Measurements from ENCODE around the gene MTM1. TPM values are rescaled to one million over a fixed set of nuclear protein-coding genes. Genes with fewer than 3 reads are reported as not detected.

The MTM1 gene
- total RNA-seq, 1 donor from 2014 or later, result 17.3 TPM

DNA sequence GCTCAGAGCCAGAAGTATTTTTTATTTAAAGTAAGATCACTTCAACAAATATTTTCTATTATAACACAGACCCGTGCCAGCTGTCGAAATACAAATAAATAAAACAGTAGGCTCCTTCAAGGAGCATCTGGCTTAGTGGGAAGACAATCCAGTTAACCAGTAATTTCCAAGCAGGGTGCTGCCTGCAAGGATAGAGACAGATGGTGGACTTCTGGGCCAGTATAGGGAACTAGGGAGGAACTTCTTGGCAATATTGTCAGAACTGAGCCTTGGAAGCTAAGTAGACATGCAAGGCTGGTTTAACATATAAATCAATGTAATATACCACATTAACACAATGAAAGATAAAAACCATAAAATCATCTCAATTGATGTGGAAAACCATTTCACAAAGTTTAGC, 107.8 kb downstream of the MTM1 start:
- no peak for DNase-seq

DNA sequence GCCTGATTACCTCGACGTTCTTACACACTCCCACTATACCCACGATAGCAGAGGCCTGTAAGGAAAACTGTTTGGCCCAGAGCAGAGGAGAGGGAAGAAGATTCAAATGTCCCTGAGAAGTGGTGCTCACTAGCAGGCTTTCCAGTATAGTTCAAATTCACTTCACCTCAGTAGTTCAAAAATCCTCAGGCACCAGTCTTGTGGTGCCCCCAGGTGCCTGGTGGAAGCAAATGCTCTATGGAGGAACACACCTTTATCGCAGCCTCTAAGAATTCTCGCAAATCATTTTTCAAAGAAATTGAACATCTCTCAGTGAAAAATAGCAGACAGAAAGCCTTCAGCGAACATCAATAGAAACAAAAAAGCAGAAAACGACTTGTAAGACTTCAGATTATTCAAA, 112.6 kb downstream of the MTM1 start:
- DNase-seq, result no peak

DNA sequence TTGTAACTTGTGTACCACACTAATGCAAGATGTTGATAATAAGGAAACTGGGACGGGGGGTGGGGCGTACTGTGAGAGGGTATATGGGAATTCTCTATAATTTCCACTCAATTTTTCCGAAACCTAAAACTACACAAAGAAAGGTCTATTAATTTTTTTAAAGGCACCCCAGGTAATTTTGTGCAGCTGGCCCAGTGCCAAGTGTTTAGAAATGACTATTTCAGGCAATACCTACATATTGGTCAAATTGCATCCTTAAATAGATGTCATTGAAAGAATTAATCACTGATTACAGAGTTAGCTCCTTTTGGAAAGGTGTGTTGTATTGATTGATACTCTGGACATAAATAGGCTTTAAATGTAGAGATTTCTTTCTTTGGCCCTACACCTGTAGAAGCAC, 114.7 kb downstream of the MTM1 start:
- DNase-seq, result no peak

DNA sequence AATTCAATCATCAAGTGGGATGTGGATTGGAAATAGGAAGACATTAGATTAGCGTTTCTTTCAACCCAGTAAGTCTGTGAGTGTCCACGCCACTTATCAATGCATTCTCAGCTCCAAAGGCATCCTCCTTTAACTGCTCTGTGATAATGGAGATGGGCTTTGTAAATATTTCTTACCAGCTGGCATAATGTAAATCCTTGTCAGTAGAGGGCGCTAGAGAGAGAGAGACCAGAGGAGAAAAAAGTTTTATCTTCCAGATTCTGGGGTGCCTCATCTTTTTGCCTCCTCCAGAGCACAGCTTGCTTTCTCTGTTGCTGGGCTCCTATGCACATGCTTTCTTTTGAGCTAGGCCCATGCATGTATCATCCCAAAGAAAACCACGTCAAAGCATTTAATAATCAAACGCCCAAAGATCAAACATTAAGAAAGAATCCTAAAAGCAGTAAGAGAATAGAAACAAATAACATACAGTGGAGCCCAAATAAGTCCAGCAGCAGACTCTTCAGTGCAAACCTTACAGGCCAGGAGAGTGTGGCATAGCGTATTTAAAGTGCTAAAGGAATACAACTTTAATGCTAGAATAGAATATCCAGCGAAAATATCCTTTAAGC, 115.2 kb downstream of the MTM1 start:
- no peak for DNase-seq

DNA sequence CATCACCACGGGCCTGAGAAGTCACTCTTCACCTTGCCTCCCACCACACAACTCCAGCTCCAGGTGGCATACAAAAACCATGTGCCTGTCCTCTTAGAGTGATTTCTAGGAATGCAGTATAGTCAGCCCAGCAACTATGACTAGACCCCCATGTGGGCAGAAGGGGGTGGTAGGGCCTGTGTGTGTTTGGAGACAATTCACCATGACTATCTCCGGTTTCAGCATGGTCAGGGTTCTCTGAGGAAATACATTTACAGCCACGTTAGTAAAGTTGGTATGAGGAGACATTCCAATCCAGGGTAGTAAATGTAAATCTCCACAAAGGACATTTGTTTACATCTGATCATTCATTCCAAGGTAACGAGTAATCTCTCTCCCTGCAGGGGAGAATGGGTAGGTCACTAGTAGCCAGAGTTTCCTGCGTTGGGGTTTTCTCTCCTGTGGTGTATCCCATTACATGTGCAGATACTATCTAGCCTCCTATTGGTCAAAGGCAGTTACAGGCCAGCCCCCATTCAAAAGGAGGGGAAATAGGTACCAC, 120.6 kb downstream of the MTM1 start:
- no peak for DNase-seq

DNA sequence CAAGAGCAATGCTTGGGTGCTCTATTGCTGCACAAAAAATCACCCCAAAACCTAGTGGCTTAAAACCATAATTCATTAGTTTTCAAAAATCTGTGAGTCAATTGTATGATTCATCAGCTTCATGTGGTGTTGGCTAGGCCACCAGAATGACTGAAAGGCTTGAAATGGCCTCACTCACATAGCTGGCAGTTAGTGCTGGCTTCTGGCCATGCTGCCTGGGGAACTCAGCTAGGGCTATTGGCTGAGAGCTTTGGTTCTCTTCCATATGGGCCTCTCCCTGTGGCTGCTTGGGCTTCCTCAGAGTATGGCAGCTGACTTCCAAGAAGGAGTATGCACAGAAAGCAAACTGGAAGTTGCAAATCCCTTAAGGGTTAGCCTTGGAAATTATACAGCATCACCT, 121.7 kb downstream of the MTM1 start:
- no peak for DNase-seq

DNA sequence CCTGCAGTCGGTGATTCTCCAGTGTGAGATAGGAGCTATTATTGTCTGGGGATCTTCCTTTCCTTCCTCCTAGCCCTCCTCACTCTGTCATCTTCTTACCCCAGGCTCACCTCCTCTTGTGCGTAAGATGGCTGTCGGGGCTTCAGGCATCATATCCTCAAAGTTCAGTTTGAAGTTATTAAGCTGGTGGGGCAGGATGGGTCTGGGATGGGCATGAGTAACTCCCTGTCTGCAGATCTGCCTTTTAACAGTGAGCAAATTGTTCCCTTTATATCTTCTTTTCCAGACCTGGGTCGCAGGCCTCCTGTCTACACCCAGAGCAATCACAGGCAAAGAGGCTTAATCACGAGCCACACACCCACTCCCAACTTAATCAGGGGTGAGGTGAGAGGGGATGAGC, 123.9 kb downstream of the MTM1 start:
- no peak for DNase-seq

DNA sequence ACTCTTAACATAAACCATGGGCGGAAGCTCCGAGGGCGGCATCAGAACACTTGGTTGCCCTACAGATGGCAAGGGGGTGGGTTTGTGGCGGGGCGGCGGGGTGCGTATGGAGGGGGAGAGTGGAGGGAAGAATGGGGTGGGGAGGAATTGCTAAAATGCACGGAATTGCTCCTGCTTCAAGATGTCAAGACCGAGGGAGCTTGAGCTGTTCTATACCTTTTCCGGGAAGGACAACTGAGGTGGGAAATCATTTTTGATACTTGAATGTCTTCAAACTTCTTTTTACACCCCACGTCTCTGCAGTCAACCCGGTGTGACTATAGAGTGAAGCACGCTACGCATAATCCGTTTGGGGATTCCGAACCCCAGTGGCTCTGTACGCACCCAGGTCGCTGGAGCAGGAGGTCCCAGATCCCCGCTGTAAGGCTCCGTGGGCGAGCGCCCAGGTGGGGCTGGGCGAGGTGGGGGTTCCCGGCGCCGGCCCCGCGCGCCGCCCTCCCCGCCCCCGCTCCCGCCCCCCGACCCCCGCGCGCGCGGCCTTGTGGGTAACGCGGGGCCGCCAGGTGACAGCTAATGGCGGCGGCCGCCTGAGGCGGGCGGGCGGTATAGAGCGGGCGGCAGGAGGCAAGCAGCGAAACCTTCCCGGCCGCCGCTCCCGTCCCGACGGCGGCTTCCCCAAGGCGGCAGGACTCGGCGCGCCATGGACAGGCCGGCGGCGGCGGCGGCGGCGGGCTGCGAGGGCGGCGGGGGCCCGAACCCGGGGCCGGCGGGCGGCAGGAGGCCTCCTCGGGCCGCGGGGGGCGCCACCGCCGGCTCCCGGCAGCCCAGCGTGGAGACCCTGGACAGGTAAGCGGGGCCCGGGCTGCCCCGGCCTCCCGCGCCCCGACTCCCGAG, 124.7 kb downstream of the MTM1 start, which contains the start of gene MTMR1:
TSS of gene MTMR1 (plus strand) at position 566 of the 894 bp plus-strand sequence. CDS start at position 701, 135 bp downstream.
- no peak for DNase-seq

DNA sequence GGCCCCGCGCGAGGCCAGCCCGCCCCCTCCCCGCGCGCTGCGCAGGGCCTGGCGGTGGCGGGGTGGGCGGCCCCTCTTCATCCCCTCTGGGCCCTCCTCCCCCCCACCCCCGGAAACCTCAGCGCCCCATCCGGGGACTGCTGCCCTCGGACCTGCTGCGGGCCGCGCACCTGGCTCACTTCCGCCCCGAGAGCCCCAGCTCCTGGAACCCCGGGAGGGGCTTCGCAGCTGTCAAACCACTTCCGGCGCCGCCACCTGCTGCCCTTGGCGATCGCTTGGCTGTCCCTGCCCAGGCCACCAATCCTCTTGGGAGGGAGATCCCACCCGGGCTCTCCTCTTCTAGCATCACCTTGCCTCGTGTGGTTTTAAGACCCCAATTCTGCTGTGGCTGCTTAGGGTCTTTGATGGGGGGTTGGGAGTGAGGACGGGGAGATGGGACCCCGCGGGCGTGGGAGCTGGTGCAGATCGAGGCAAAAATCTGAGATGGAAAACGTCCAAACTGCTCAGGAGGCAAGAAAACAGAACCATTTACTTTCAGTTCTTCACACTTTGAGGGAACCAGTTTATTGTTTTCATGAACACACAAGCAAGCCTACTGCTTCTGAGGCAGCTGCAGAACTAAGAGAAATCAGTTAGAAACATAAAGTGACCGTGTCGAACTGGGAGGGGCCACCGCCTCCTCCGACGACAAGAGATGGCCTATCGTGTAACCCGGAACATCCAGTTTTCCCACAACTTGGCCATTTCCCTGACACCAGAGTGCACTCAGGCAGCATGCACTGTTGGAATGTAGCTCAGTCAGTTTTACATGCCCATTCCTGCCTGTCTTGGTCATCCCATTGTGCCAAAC, 125.5 kb downstream of the MTM1 start:
- peak; percentile 23 for DNase-seq

DNA sequence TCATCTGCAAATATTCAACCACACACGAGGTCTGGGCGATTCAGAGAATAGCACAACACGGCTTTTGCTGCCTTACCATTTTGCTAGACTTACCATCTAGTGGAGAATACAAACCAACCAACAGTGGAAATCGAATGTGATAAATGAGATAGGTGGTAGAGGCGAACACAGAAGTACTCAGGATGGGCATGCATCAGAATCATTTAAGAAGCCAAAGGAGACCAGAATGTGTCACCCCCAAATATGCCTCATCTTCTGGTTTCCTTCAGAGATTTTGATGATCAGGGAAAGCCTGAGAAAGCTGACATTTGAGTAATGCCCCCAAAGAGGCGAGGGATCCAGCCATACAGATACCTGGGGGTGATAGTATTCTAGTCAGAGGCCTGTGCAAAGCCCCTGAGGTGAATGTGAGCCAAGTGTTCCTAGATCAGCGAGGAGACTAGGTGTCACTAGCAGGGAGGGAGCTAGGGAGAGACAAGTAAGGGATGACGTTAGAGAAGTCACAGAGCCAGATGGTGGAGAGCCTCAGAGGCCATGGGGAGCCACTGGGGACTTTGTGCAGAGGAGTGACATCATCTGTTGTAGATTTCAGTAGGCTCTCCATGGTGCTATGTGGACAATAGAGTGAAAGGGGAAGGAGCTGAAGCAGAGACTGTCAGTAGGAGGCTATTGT, 126.5 kb downstream of the MTM1 start:
- DNase-seq, result no peak

DNA sequence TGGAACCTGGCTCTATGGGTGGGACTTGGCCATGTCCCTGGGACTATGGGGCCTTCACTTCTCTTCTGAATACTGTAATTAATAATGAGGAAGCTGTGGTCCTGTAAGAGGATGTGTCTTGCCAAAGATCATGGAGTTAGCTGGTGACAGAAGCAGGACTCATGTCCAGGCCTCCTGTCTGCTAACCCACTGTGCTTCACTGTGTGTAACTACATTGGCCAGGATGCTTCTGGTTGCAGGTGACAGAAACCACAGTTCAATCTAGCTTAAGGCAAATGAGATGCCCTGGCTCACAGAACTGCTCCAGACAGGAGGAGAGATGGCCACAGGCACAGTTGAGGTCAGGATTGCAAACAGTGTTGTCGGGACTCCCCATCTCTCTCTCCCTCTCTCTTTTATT, 127.9 kb downstream of the MTM1 start:
- no peak for DNase-seq

DNA sequence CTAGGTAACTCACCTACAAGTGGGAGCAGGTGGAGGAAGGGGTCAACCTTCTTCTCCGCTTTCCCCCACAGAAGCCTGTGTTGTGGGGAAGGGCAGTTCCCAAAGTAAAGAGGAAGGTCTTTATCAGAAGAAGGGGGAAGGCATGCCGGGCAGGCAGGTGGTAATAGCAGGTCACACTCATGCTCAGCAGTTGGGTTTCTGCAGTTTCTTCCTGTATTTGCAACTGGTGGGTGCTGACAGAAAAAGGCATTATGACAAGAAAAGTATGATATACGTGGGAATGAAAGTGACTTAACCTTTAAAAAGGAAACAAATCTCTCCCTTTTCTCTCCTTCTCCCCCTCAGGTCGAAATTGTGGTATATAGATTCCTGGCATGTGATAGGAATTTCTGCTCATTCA, 128.4 kb downstream of the MTM1 start:
- no peak for DNase-seq

DNA sequence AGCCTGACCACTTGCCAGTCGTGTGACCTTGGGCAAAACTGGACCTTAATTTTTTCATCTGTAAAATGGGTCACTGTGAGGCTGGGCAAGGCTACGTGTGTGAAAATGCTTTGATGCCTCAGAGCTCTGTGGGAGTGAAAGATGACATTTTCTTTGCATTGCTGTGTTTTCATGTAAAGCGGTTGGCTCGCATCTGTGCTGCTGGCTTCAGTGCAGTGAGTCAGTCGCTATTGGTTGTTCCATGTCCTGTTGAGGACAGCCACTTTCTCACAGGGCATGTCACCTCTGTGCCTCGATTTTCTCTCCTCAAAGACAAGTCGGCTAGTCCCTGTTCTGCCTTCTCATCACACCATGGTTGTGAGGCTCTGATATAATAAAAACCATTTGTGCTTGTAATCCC, 129.2 kb downstream of the MTM1 start:
- no peak for DNase-seq

DNA sequence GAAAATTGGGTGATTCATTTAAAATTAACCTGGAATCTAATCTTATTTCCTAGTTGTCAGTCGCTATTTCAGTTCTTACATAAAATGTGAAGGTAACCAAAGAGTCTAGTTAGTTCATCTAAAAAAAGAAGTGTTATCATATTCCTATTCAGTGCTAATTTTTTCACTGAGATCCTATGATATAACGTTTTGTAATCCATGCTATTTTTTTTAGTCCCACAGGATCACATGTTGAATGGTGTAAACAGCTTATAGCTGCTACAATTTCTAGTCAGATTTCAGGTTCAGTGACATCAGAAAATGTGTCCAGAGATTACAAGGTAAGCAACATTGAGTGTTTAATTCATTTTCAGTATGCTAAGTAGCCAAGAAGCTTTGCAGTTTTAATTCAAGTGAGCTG, 130.6 kb downstream of the MTM1 start:
- no peak for DNase-seq

DNA sequence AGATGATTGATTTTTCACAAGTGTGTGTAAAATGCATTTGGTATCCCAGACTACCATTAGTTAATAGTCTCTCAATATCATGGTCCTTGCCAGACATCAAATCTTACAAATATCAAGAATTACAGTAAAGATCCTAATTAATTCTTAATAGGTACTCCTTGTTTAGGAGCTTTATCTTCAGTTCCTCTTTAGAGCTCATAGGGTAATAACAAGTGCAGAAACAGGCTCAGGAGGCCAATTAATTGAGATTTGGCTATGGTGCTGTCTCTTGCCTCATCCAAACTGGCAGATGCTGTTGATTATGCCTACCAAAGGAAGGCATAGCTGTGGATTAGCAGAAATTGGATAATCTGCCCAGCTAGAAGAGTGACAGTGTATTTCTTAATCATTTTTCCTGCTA, 131.7 kb downstream of the MTM1 start:
- no peak for DNase-seq

DNA sequence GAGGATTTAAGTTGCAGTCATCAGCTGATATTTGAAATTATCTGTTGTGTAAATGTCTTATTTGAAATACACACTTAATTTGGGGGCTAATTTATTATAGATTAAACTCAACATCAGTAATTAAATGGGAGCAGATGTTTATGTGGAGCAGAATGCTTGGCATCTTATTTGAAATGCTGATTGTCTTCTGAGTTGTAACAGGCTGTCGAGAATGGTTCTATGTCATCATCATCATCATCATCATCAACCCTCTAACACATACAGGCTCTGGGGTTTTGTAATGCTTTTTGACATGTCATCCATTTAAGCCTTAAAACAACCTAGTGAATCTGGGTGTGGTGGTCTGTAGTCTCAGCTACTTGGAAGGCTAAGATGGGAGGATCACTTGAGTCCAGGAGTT, 133.0 kb downstream of the MTM1 start:
- no peak for DNase-seq

DNA sequence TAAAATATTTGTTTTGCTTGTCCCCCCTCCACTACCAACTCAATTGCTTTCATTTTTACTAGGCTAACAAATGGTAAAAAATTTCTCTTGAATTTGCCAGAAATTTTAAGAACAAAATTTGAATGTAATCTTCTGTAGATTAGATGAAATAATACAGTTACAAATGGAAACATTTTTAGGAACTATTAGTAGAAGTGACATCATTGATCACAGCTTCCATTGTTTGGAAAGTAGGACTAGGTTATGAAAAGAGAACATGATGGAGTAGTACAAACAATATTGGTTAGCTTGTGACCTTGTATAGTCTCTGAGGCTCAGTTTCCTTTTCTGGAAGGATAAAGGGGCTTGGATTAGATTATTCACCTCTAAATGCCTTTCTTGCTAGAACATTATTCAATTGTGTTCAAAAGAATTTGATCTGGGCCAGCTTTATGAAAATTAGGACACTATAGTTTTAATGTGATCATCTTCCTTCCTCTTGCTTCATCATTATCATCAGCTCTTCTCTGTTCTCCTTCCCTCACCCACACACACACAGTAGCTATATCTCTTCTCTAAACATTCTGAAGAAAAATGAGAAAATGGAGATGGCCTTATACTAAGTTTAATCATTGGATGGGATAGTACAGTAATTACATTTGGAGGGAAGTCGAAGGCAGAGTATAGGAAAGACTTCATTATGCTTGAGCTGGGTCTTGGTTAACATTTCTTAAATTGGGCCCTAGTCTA, 134.7 kb downstream of the MTM1 start:
- no peak for DNase-seq

DNA sequence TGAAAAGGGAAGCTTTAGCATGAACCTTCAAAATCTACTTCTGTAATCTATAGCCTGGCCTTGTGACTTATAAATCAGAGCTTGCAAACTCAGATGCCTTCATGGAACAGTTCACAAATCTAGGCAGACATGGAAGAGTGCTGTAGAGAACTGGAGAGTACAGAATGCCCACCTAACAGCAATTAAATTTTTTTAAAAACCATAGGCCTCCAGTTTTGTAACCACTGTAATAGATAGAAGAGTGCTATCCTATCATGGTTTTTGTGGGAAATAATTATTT, 135.2 kb downstream of the MTM1 start:
- no peak for DNase-seq

DNA sequence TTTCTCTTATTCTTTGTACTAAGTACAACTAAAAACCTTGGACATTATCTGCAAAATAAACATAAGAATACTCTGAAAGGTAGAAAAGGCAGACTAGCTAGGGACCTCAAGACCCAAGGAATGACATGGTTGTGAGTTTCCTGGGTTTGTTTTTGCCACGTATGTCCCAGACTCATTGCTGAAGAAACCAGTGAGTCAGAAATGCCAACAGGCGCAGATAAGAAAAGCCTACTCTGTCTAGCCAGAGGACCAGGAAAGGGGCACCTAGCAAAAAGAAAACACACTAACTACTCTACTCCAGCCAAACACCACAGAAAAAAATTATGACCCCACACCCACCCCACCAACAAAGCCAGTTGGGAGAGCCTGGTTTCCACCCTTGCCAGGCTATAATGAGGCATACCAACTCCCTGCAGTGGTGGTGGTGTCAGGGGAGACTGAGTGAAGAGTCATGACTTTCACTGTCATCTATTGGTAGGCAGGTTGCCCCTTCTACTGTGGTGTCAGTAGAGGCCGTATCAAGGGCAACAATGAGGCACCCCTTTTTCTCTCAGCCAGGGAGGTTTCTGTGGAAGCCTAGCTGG, 135.7 kb downstream of the MTM1 start:
- no peak for DNase-seq

DNA sequence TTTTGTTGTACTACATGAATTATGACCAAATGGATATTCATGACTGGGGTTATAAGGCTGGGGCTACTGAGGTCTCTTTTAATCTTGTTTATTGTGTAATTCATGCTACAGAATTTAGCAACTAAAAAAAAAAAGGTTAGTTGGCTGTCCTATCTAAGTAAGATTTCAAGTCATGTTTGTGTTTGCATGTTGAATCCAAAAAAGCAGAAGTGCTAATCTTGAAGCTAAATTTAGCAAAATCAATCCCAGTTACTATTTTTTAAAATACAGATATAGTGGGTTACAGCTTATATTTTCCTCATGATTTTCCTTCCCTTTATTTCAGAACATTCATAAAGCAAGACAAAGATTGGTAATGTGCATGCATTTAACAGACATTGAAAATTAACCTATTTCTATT, 144.2 kb downstream of the MTM1 start:
- no peak for DNase-seq

DNA sequence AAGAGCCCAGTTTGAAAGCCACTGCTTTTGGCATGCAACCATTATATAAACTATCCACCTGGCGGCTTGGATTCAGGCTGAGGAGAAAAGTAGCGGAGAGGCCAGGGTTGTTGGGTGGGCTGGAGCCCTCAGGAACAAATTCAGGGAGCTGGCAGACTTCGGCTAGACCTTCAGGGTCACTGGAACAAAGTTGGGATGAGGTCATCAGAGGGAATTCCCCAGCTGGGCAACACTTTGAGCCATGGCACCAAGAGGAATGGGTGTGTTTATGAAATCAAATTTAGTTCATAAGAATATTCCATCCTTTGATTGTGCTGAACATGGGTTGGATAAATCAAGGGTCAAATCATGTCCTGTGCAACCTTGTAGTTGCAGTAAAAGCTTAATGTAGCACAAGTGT, 146.8 kb downstream of the MTM1 start:
- DNase-seq, result no peak
